ENCODE measurements around the gene GSTA2.

GSTA2 gene

DNA sequence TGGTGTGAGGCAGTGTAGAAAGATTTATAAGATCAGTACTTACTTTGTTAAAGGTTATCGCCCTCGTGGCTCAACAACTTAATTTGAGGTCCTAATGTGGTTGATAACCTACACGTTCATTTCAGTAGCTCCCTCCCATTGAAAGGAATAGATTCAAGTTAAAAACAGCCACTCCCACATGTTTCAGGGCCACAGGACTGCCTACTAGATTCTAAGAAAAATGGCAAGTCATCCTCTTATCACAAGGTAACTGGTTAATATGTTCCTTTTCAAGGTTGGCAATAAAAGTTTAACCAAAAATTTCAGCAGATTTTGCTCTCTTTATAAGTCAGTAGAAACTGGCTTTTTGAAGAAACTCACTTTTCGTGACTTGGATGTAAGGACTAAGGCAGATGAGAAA lies 17.1 kb downstream of the GSTA2 start:
- Histone ChIP-seq H2AFZ (no peak overlapping the region), H3K4me1 (no peaks in the 10 kb centered on the region), H3K9ac (no peak overlapping the region), H3K79me2 (no peaks in the 10 kb centered on the region), H3K4me2 (ENCODE audit: low read length) (no peak overlapping the region), H3K9me3 (ENCODE audit: control insufficient read depth, low read length) (no peaks in the 10 kb centered on the region), H3K27ac (no peak overlapping the region), H3K36me3 (ENCODE audit: control insufficient read depth, insufficient read depth, low read length) (no peaks in the 10 kb centered on the region), H3K27me3 (ENCODE audit: control insufficient read depth, insufficient read depth, low read length) (no peaks in the 10 kb centered on the region), H3K4me3 (ENCODE audit: low read depth, low read length) (no peak overlapping the region)
- TF ChIP-seq, protein P1, sequence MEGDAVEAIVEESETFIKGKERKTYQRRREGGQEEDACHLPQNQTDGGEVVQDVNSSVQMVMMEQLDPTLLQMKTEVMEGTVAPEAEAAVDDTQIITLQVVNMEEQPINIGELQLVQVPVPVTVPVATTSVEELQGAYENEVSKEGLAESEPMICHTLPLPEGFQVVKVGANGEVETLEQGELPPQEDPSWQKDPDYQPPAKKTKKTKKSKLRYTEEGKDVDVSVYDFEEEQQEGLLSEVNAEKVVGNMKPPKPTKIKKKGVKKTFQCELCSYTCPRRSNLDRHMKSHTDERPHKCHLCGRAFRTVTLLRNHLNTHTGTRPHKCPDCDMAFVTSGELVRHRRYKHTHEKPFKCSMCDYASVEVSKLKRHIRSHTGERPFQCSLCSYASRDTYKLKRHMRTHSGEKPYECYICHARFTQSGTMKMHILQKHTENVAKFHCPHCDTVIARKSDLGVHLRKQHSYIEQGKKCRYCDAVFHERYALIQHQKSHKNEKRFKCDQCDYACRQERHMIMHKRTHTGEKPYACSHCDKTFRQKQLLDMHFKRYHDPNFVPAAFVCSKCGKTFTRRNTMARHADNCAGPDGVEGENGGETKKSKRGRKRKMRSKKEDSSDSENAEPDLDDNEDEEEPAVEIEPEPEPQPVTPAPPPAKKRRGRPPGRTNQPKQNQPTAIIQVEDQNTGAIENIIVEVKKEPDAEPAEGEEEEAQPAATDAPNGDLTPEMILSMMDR (IDR thresholded peaks at IDR 0.05) = no peak

DNA sequence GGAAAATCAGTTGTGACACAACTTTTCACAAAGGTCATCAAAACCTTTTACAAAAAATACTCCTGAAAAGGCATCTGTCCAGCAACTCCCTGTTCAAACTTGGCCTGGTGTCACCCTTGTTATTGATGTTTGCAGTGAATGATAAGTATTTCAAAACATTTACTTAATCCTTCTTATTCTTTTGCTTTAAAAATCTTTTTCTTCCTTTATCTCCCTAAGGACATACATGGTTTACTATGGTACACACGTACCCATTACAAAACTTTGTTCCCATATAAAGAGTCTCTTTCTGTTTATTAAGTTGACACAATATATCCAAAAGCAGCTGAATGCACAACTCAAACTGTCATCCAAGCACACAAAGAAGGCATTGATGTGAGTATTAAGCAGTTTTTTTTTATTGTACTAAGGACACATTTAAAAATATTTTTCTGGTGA lies 17.5 kb downstream of the GSTA2 start:
- Histone ChIP-seq H3K36me3 (ENCODE audit: control insufficient read depth, insufficient read depth, low read length) (no peaks in the 10 kb centered on the region), H3K4me3 (ENCODE audit: low read depth, low read length) (no peak overlapping the region), H2AFZ (no peak overlapping the region), H3K4me1 (no peaks in the 10 kb centered on the region), H3K4me2 (ENCODE audit: low read length) (no peak overlapping the region), H3K27ac (no peak overlapping the region), H3K79me2 (no peaks in the 10 kb centered on the region), H3K9me3 (ENCODE audit: control insufficient read depth, low read length) (no peaks in the 10 kb centered on the region), H3K27me3 (ENCODE audit: control insufficient read depth, insufficient read depth, low read length) (no peaks in the 10 kb centered on the region), H3K9ac (no peak overlapping the region)
- TF ChIP-seq, protein P1 (IDR thresholded peaks at IDR 0.05) = no peak

DNA sequence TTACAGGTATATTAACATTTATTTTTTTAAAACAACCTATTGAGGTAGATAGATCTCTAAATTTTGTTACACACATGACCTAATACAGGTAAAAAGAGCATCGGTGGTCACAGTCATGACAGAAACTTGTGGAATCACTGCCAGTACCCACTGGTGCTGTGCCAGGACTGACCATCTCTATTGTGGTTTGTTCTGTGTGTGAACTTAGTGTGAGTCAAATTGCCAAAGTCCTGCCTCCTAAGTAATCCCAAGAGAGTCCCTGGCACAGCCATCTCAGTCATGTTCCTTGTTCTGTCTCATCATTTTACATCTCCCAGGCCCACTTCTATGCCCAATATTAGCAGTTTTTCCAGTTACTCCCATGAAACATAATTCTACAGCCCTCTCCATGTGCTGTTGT lies 21.4 kb downstream of the GSTA2 start:
- no peaks in the 10 kb centered on the region for H3K79me2 ChIP-seq
- H3K9ac ChIP-seq = no peak overlapping the region
- no peaks in the 10 kb centered on the region for H3K36me3 ChIP-seq (ENCODE audit: control insufficient read depth, insufficient read depth, low read length)
- H3K4me2 ChIP-seq (ENCODE audit: low read length) = no peak overlapping the region
- H3K4me1 ChIP-seq = no peaks in the 10 kb centered on the region
- no peaks in the 10 kb centered on the region for H3K9me3 ChIP-seq (ENCODE audit: control insufficient read depth, low read length)
- H2AFZ ChIP-seq = no peak overlapping the region
- no peak overlapping the region for H3K4me3 ChIP-seq (ENCODE audit: low read depth, low read length)
- no peaks in the 10 kb centered on the region for H3K27me3 ChIP-seq (ENCODE audit: control insufficient read depth, insufficient read depth, low read length)
- no peak overlapping the region for H3K27ac ChIP-seq
- TF ChIP-seq, protein P1 (IDR thresholded peaks at IDR 0.05) = no peak

DNA sequence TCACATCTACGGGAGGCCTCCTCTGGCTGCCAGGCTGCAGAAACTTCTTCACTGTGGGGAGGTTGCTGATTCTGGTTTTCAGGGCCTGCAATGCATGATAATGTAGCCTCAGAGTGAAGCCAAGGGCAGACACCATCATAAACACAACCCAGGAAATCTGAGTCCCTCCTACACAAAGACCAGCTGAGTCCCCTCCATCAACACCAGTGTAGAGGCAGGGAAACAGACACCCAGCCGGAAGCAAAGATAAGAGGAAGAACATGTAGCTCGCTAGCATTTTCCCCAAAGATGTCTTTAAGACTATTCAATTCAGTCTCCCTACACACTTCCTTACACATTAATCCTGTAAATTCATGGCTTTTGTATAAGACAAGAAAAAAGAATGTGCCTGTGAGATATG lies 23.6 kb downstream of the GSTA2 start:
- Histone ChIP-seq H3K4me1 (no peaks in the 10 kb centered on the region), H3K9me3 (ENCODE audit: control insufficient read depth, low read length) (no peaks in the 10 kb centered on the region), H3K4me2 (ENCODE audit: low read length) (no peak overlapping the region), H2AFZ (no peak overlapping the region), H3K36me3 (ENCODE audit: control insufficient read depth, insufficient read depth, low read length) (no peaks in the 10 kb centered on the region), H3K79me2 (no peaks in the 10 kb centered on the region), H3K4me3 (ENCODE audit: low read depth, low read length) (no peak overlapping the region), H3K9ac (no peak overlapping the region), H3K27me3 (ENCODE audit: control insufficient read depth, insufficient read depth, low read length) (no peaks in the 10 kb centered on the region), H3K27ac (no peak overlapping the region)
- TF ChIP-seq, protein P1 (IDR thresholded peaks at IDR 0.05) = no peak

DNA sequence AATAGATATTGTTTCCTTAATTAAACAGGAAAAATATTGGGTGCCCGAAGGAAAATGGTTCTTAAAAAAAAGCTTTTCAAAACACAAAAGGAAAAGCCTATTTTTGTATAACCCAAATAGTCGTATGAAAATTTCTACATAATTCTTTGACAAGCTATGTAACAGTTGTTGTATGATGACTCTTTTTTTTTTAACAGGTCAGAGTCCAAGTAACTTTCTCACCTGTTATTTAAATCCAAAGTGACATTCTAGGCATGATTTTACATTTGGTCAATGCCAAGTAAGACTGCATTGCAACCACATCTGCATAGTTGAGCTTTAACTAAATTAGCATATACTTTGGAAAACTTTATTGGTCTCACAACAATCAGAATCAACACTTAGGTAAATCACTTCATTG lies 24.1 kb downstream of the GSTA2 start:
- no peak overlapping the region for H3K4me3 ChIP-seq (ENCODE audit: low read depth, low read length)
- H3K9ac ChIP-seq = no peak overlapping the region
- H3K4me1 ChIP-seq = no peaks in the 10 kb centered on the region
- TF ChIP-seq, protein P1 (IDR thresholded peaks at IDR 0.05) = no peak
- no peak overlapping the region for H3K4me2 ChIP-seq (ENCODE audit: low read length)
- no peak overlapping the region for H3K27ac ChIP-seq
- no peak overlapping the region for H2AFZ ChIP-seq
- H3K9me3 ChIP-seq (ENCODE audit: control insufficient read depth, low read length) = no peaks in the 10 kb centered on the region
- H3K36me3 ChIP-seq (ENCODE audit: control insufficient read depth, insufficient read depth, low read length) = no peaks in the 10 kb centered on the region
- H3K27me3 ChIP-seq (ENCODE audit: control insufficient read depth, insufficient read depth, low read length) = no peaks in the 10 kb centered on the region
- no peaks in the 10 kb centered on the region for H3K79me2 ChIP-seq
